H9 (cell line): ENCODE data around the gene S100A7A. TPM values are rescaled to one million over a fixed set of nuclear protein-coding genes. Genes with fewer than 3 reads are reported as not detected.

ENCODE experiments used
- DNase-seq: peaks from one replicate; pipeline ENCODE4 v3.0.0-alpha.2; 2017
- H2AFZ ChIP-seq: one replicate; pipeline ENCODE4 v1.6.1; 2013; ENCODE audit warnings: mild to moderate bottlenecking, low read length, control low read depth, moderate library complexity
- H2AK5ac ChIP-seq: 2 replicates; pipeline ENCODE4 v1.6.1; 2013; ENCODE audit warnings: low read length, control low read depth, mixed read lengths; ENCODE audit not compliant: insufficient read length
- H2BK120ac ChIP-seq: one replicate; pipeline ENCODE4 v1.6.1; 2013; ENCODE audit warnings: low read depth, mild to moderate bottlenecking, low read length, control low read depth, inconsistent platforms; ENCODE audit not compliant: poor library complexity, severe bottlenecking
- H2BK12ac ChIP-seq: 2 replicates; pipeline ENCODE4 v1.6.1; 2013; ENCODE audit warnings: low read length, control low read depth, mixed read lengths, low read depth; ENCODE audit not compliant: insufficient read length
- H2BK15ac ChIP-seq: 2 replicates; pipeline ENCODE4 v1.6.1; 2013; ENCODE audit warnings: low read depth, low read length, control low read depth
- H2BK20ac ChIP-seq: one replicate; pipeline ENCODE4 v1.6.1; 2013; ENCODE audit warnings: low read depth, mild to moderate bottlenecking, low read length, control low read depth, inconsistent platforms; ENCODE audit not compliant: poor library complexity, severe bottlenecking
- H2BK5ac ChIP-seq: 2 replicates; pipeline ENCODE4 v1.6.1; 2013; ENCODE audit warnings: low read length, control low read depth, mixed read lengths; ENCODE audit not compliant: insufficient read length
- H3K14ac ChIP-seq: 2 replicates; pipeline ENCODE4 v1.6.1; 2013; ENCODE audit warnings: low read length, control low read depth; ENCODE audit not compliant: insufficient read depth
- H3K18ac ChIP-seq: 2 replicates; pipeline ENCODE4 v1.6.1; 2013; ENCODE audit warnings: low read depth, mild to moderate bottlenecking, mixed read lengths, low read length, control low read depth; ENCODE audit not compliant: insufficient read length
- H3K23ac ChIP-seq: 2 replicates; pipeline ENCODE4 v1.6.1; 2013; ENCODE audit warnings: low read length, control low read depth, mixed read lengths, low read depth; ENCODE audit not compliant: insufficient read length
- H3K23me2 ChIP-seq: 2 replicates; pipeline ENCODE4 v1.6.1; 2013; ENCODE audit warnings: low read depth, mild to moderate bottlenecking, mixed read lengths, low read length, control low read depth; ENCODE audit not compliant: insufficient read length, poor library complexity, severe bottlenecking
- H3K27ac ChIP-seq: 2 replicates; pipeline ENCODE4 v1.5.1; 2013; ENCODE audit warnings: low read length, control low read depth, mixed read lengths, low read depth; ENCODE audit not compliant: insufficient read length
- H3K27me3 ChIP-seq: 2 replicates; pipeline ENCODE4 v1.6.1; 2013; ENCODE audit warnings: low read length, control low read depth, inconsistent platforms; ENCODE audit not compliant: insufficient read depth
- H3K4ac ChIP-seq: 2 replicates; pipeline ENCODE4 v1.6.1; 2013; ENCODE audit warnings: low read depth, mild to moderate bottlenecking, control low read depth, inconsistent platforms, low read length, moderate library complexity
- H3K4me1 ChIP-seq: 2 replicates; pipeline ENCODE4 v1.6.1; 2013; ENCODE audit warnings: low read length, control low read depth, inconsistent platforms; ENCODE audit not compliant: insufficient read depth
- H3K4me2 ChIP-seq: 2 replicates; pipeline ENCODE4 v1.6.1; 2013; ENCODE audit warnings: low read length, control low read depth, mixed read lengths; ENCODE audit not compliant: insufficient read length, insufficient read depth
- H3K56ac ChIP-seq: 2 replicates; pipeline ENCODE4 v1.6.1; 2013; ENCODE audit warnings: low read depth, mild to moderate bottlenecking, mixed read lengths, low read length, control low read depth; ENCODE audit not compliant: insufficient read length
- H3K79me1 ChIP-seq: 2 replicates; pipeline ENCODE4 v1.6.1; 2013; ENCODE audit warnings: low read depth, mild to moderate bottlenecking, moderate library complexity, low read length, control low read depth, inconsistent platforms; ENCODE audit not compliant: insufficient read depth, poor library complexity, severe bottlenecking
- H3K79me2 ChIP-seq: 2 replicates; pipeline ENCODE4 v1.6.1; 2013; ENCODE audit warnings: low read length, control low read depth, inconsistent platforms; ENCODE audit not compliant: insufficient read depth
- H3K9ac ChIP-seq: 2 replicates; pipeline ENCODE4 v1.6.1; 2013; ENCODE audit warnings: low read length, control low read depth, mixed read lengths; ENCODE audit not compliant: insufficient read length; ENCODE audit errors: extremely low read depth
- H3K9me3 ChIP-seq: one replicate; pipeline ENCODE4 v1.6.1; 2013; ENCODE audit warnings: low read depth, low read length, inconsistent platforms; ENCODE audit not compliant: control insufficient read depth
- H3T11ph ChIP-seq: one replicate; pipeline ENCODE4 v1.6.1; 2013; ENCODE audit warnings: mild to moderate bottlenecking, low read length, control low read depth, inconsistent platforms
- H4K20me1 ChIP-seq: one replicate; pipeline ENCODE4 v1.6.1; 2013; ENCODE audit not compliant: control insufficient read depth, insufficient read length, insufficient read depth
- H4K5ac ChIP-seq: 2 replicates; pipeline ENCODE4 v1.6.1; 2013; ENCODE audit warnings: low read depth, mild to moderate bottlenecking, mixed read lengths, low read length, control low read depth; ENCODE audit not compliant: insufficient read length
- H4K8ac ChIP-seq: replicated peaks from 2 replicates; pipeline ENCODE4 v1.6.1; 2013; ENCODE audit warnings: low read length, control low read depth, mixed read lengths, low read depth; ENCODE audit not compliant: insufficient read length
- H4K91ac ChIP-seq: 2 replicates; pipeline ENCODE4 v1.6.1; 2013; ENCODE audit warnings: low read depth, mild to moderate bottlenecking, moderate library complexity, mixed read lengths, low read length, control low read depth; ENCODE audit not compliant: insufficient read length
- H3K27ac Mint-ChIP-seq, 3 experiments: 2 replicates in 2 of 3; 3 replicates in 1 of 3; pipeline ENCODE4 v1.8.0; 2020 to 2021; ENCODE audit warnings: mixed read lengths in 3 of 3, mild to moderate bottlenecking in 1 of 3, moderate library complexity in 1 of 3
- H3K27me3 Mint-ChIP-seq: 2 replicates; pipeline ENCODE4 v1.8.0; 2021; ENCODE audit warnings: low read depth, mild to moderate bottlenecking, moderate library complexity, mixed read lengths
- H3K36me3 Mint-ChIP-seq, 3 experiments: 2 replicates in 2 of 3; 3 replicates in 1 of 3; pipeline ENCODE4 v1.8.0; 2020 to 2021; ENCODE audit warnings: low read depth in 3 of 3, mixed read lengths in 3 of 3; ENCODE audit not compliant: insufficient read depth in 1 of 3
- H3K4me1 Mint-ChIP-seq, 2 experiments: 2 replicates each; pipeline ENCODE4 v1.8.0; 2020; ENCODE audit warnings: mixed read lengths in 2 of 2
- H3K4me3 Mint-ChIP-seq, 2 experiments: 2 replicates in 1 of 2; 3 replicates in 1 of 2; pipeline ENCODE4 v1.8.0; 2020 to 2021; ENCODE audit warnings: mild to moderate bottlenecking in 2 of 2, mixed read lengths in 2 of 2, moderate library complexity in 1 of 2
- H3K9me3 Mint-ChIP-seq, 2 experiments: 2 replicates in 1 of 2; 3 replicates in 1 of 2; pipeline ENCODE4 v1.8.0; 2020; ENCODE audit warnings: mild to moderate bottlenecking in 2 of 2, mixed read lengths in 2 of 2, moderate library complexity in 1 of 2
- CTCF ChIP-seq: fragments of 200-600 bp; sonication (generic); conservative IDR thresholded peaks from 3 replicates; pipeline ENCODE4 v1.8.0; 2021; ENCODE audit warnings: antibody characterized with exemption, mild to moderate bottlenecking
- WGBS: extraction: QIAGEN DNeasy Blood & Tissue Kit; methylation state at CpG from one replicate; pipeline ENCODE4 v1.1.7; 2013; ENCODE audit warnings: missing lambda C conversion rate, low lambda C conversion rate, mixed read lengths; ENCODE audit not compliant: insufficient read length; ENCODE audit errors: extremely low coverage; 5-methylcytosine and 5-hydroxymethylcytosine counted together
- total RNA-seq: library from RNA; stranded (reverse); gene quantifications from 2 replicates; pipeline ENCODE4 v1.2.1, GENCODE V29; 2021

S100A7A gene
- total RNA-seq, 1 experiment from 2014 or later: not detected

DNA sequence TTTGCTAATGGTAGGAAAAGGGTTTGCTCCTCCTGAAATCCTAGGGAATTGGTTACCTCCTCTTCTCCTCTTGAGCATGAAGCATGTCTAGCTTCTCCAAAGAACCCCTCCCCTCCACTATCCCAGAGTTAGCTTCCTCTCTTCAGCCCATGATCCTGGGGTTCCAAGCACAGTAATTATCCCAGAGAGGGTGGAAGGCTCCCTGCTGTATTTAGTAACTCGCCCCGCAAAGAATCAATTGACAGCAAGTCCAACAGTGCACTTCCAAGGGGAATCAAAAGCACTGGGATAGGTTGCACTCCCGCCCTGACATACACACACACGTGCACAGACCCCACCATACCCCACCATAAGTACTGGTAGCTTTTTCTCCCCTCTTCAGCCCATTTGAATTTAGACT, 28.5 kb upstream of the S100A7A start:
- H3K56ac ChIP-seq: no peak overlapping the region
- no peaks in the 10 kb centered on the region for H3K9me3 ChIP-seq
- H2AK5ac ChIP-seq: no peak overlapping the region
- H3K4me2 ChIP-seq: no peak overlapping the region
- no peak overlapping the region for H2BK5ac ChIP-seq
- H4K8ac ChIP-seq: no peak overlapping the region
- no peak for DNase-seq
- no peak for TF ChIP-seq CTCF
- no peak overlapping the region for H4K91ac ChIP-seq
- no peak overlapping the region for H3K4ac ChIP-seq
- Mint-ChIP-seq H3K27ac (no peak overlapping the region), H3K9me3 (0 out of 5 replicates have a peak, but pooled peaks cover 0 to under 1% of the 10 kb centered on the region in 2 experiments), H3K27me3 (peaks cover 13% of the 10 kb centered on the region), H3K4me1 (no peaks in the 10 kb centered on the region), H3K36me3 (no peaks in the 10 kb centered on the region), H3K4me3 (no peak overlapping the region)
- no peak overlapping the region for H3K27ac ChIP-seq
- no peak overlapping the region for H4K5ac ChIP-seq
- no peak overlapping the region for H2BK20ac ChIP-seq
- no peaks in the 10 kb centered on the region for H4K20me1 ChIP-seq
- H3K4me1 ChIP-seq: no peaks in the 10 kb centered on the region
- H2BK120ac ChIP-seq: no peak overlapping the region
- no CpG with 5 or more reads among the region's 4 CpGs for WGBS
- no peak overlapping the region for H3K18ac ChIP-seq
- H3T11ph ChIP-seq: no peak overlapping the region
- no peaks in the 10 kb centered on the region for H3K23me2 ChIP-seq
- H3K23ac ChIP-seq: no peak overlapping the region
- H2BK15ac ChIP-seq: no peak overlapping the region
- no peaks in the 10 kb centered on the region for H3K79me1 ChIP-seq
- H3K27me3 ChIP-seq: no peaks in the 10 kb centered on the region
- H3K79me2 ChIP-seq: no peaks in the 10 kb centered on the region
- H2BK12ac ChIP-seq: no peak overlapping the region
- H2AFZ ChIP-seq: no peak overlapping the region
- no peak overlapping the region for H3K14ac ChIP-seq
- no peak overlapping the region for H3K9ac ChIP-seq
